ENCODE data around the gene ZFP92. TPM values are rescaled to one million over a fixed set of nuclear protein-coding genes. Genes with fewer than 3 reads are reported as not detected.

ZFP92 gene, protein sequence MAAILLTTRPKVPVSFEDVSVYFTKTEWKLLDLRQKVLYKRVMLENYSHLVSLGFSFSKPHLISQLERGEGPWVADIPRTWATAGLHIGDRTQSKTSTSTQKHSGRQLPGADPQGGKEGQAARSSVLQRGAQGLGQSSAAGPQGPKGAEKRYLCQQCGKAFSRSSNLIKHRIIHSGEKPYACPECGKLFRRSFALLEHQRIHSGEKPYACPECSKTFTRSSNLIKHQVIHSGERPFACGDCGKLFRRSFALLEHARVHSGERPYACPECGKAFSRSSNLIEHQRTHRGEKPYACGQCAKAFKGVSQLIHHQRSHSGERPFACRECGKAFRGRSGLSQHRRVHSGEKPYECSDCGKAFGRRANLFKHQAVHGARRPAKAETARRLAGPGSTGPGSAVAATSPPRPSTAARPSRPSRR
- total RNA-seq = 1 to 10 TPM; 2.0 to 2.8 TPM

DNA sequence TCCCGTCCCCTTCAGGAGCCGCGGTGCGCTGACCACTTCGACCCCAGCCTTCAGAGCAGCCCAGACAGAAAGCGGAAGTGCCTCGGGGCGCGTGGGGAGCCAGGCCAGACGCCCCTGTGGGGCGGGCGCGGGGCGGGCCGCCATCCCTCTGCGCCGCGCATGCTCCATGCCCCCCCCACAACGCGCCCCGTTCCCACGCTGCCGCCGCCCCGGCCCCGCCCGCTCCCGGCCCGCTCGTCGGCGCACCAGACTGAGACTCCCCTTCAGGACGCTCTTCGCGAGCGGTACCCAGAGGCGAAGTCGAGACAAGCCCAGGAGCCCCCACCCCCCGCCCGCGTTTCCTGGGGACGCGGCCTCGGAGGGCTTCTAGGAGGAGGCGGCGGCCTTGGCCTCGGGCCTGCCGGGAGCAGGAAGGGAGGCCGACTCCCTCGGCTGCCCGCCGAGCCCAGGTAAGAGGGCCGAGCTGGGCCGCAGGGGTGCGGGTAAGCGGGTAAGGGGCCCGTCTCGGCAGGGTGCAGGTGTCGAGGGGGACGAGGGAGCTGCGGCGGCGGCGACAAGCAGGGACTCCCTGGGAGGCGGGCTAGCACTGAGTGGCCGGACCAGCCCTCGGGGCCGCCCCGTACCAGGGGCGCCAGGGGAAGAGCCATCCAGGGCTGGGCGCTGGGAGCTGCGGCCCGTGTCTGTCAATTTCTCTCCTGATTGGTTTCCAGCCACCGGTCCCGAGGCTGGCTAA is at the start of gene ZFP92:
ZFP92 (plus strand) TSS at position 218 of the 733 bp plus-strand sequence. CDS start 6,851 bp downstream, outside the sequence.
- peak; percentile 86 for ATAC-seq (replicated peaks)
- H3K36me3 Mint-ChIP-seq (ENCODE audit: low read depth) = no peaks in the 10 kb centered on the region
- peaks cover 7% of the 10 kb centered on the region for H3K4me1 Mint-ChIP-seq
- no peaks in the 10 kb centered on the region for H3K9me3 Mint-ChIP-seq
- H3K27ac Mint-ChIP-seq = peak within 1 kb of the TSS; percentile 84
- no peaks in the 10 kb centered on the region for H3K27me3 Mint-ChIP-seq
- H3K4me3 Mint-ChIP-seq = peak within 1 kb of the TSS; percentile 81

DNA sequence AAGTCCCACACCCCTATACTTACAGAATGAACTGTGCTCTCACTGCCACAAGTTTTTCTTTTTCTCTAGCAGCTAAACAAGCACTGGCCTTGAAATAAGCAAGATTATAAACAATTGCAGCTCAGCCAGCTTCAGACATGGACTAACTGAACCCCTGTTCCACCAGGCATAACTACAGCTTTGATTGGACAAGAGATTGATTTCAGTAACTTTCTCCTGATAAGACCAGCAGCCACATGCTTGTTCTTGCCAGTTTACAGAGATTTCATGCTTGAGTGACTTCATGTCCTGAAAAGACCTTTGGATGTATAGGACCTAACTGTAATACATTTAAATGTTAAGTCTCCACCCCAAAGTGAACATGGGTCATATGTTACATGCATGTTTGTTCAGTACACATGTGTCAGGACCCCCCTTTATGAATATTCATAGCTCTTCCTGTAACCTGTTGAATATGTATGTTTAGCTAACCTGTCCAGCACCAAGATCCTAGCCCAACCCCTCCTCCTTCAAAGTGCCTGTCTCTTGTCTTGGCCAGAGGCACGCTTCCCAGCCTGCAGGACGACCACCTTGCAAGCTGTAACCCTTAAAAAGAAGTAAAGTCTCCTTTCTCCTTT is 49.4 kb upstream of the ZFP92 start:
- no peaks in the 10 kb centered on the region for H3K4me1 Mint-ChIP-seq
- H3K27ac Mint-ChIP-seq = no peak overlapping the region
- H3K4me3 Mint-ChIP-seq = no peak overlapping the region
- no peaks in the 10 kb centered on the region for H3K36me3 Mint-ChIP-seq (ENCODE audit: low read depth)
- no peaks in the 10 kb centered on the region for H3K27me3 Mint-ChIP-seq
- no peak for ATAC-seq (replicated peaks)
- no peaks in the 10 kb centered on the region for H3K9me3 Mint-ChIP-seq

DNA sequence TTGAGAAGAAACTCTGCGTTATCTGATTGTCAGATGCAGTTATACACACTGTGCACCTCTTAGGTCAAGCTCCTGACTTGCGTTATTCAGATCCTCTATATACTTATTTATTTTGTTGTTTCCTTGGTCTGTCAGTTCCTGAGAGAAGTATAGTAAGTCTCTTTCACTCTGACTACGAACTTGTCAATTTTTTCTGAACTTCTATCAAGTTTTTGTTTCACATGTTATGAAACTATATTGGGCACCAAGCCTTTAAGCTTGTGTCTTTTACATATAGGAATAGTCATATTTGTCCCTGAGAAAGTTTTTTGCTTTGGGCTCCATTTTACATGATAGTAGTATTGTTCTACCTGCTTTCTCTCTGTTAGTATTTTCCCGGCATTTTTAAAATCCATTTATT is 45.6 kb upstream of the ZFP92 start:
- H3K4me3 Mint-ChIP-seq = no peak overlapping the region
- no peaks in the 10 kb centered on the region for H3K27me3 Mint-ChIP-seq
- no peaks in the 10 kb centered on the region for H3K9me3 Mint-ChIP-seq
- H3K4me1 Mint-ChIP-seq = peaks cover 4% of the 10 kb centered on the region
- H3K36me3 Mint-ChIP-seq (ENCODE audit: low read depth) = no peaks in the 10 kb centered on the region
- no peak overlapping the region for H3K27ac Mint-ChIP-seq
- ATAC-seq (replicated peaks) = peak; percentile 39

- Mint-ChIP-seq H3K4me1 (peaks cover 6% of the 10 kb centered on the region), H3K4me3 (no peak overlapping the region), H3K27me3 (no peaks in the 10 kb centered on the region), H3K36me3 (ENCODE audit: low read depth) (no peaks in the 10 kb centered on the region), H3K27ac (no peak overlapping the region), H3K9me3 (no peaks in the 10 kb centered on the region)
- ATAC-seq (replicated peaks) = no peak
These were observed 45.2 kb upstream of the ZFP92 start for GRCh38 chrX:153366119-153366518.

GRCh38 chrX:153366878-153367538 is 44.3 kb upstream of the ZFP92 start:
- no peak overlapping the region for H3K27ac Mint-ChIP-seq
- H3K36me3 Mint-ChIP-seq (ENCODE audit: low read depth) = no peaks in the 10 kb centered on the region
- H3K27me3 Mint-ChIP-seq = no peaks in the 10 kb centered on the region

DNA sequence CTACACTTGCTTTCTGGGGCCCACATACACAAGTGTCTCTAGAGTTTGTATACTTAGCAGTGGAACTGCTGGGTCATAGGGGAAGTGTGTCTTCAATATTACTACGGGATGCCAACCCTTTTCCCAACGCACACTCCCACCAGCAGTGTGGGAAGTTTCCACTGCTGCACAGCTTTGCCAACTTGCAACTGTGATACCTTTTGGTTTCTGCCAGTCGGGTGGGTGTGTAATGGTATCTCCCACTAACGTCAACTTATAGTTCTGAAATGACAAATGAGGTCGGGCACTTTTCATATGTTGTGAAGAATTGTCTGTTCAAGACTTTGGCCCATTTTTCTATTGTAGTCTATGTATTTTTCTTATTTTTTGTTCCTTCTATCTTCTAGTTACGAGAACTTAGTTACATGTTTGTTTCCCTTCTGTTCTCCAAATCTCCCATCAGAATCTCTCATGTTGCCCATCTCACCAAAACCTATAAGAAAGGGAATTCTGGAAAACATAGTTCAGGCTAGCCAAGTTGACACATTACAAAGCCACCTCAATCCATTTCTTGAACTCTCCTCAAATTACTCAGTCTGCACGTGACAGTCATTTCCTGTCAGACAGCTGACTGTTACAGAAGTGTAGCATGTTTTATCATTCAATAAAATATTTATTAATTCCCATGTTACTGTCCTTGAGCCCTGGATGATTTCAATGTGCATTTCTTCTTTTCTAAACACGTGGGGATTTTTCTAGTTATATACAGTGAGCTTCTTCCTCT is 40.8 kb upstream of the ZFP92 start:
- Mint-ChIP-seq H3K9me3 (no peaks in the 10 kb centered on the region), H3K27ac (peak overlapping the region; percentile 65), H3K36me3 (ENCODE audit: low read depth) (no peaks in the 10 kb centered on the region)

More at GRCh38 chrX:153366878-153367538, 44.3 kb upstream of the ZFP92 start:
- Mint-ChIP-seq H3K9me3 (no peaks in the 10 kb centered on the region), H3K4me1 (peaks cover 6% of the 10 kb centered on the region), H3K4me3 (no peak overlapping the region)
- no peak for ATAC-seq (replicated peaks)

DNA sequence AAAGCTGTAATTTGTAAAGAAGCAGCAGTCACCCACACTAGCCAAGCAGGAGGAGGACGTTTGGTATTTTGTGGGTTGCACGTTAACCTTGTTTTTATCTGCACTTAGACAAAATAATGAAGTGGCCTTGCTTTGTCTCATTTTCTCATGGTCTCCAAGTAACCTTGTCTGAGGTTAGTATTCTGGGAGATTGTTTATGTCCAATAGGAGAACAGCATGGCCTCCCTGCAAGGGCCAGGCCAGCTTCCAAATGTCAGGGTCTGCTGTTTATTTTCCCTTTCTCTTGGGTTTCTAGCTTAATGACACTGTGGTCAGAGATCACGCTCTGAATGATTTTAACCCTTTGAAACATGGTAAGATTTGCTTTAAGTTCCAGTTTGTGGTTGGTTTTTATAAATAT is 40.0 kb upstream of the ZFP92 start:
- Mint-ChIP-seq H3K4me1 (peaks cover 6% of the 10 kb centered on the region), H3K27me3 (no peaks in the 10 kb centered on the region), H3K36me3 (ENCODE audit: low read depth) (no peaks in the 10 kb centered on the region), H3K4me3 (no peak overlapping the region), H3K9me3 (no peaks in the 10 kb centered on the region), H3K27ac (no peak overlapping the region)
- ATAC-seq (replicated peaks) = no peak

More for the DNA sequence above, 40.8 kb upstream of the ZFP92 start:
- Mint-ChIP-seq H3K4me1 (peaks cover 6% of the 10 kb centered on the region), H3K4me3 (peak overlapping the region; percentile 9), H3K27me3 (no peaks in the 10 kb centered on the region)
- ATAC-seq (replicated peaks) = peak; percentile 70

GRCh38 chrX:153372949-153373348 is 38.3 kb upstream of the ZFP92 start:
- H3K36me3 Mint-ChIP-seq (ENCODE audit: low read depth) = no peaks in the 10 kb centered on the region
- H3K4me1 Mint-ChIP-seq = peaks cover 6% of the 10 kb centered on the region
- no peaks in the 10 kb centered on the region for H3K9me3 Mint-ChIP-seq
- H3K4me3 Mint-ChIP-seq = no peak overlapping the region
- no peak overlapping the region for H3K27ac Mint-ChIP-seq
- ATAC-seq (replicated peaks) = no peak
- H3K27me3 Mint-ChIP-seq = no peaks in the 10 kb centered on the region

- no peak for ATAC-seq (replicated peaks)
- H3K27ac Mint-ChIP-seq = no peak overlapping the region
- peaks cover 6% of the 10 kb centered on the region for H3K4me1 Mint-ChIP-seq
- no peaks in the 10 kb centered on the region for H3K36me3 Mint-ChIP-seq (ENCODE audit: low read depth)
- H3K9me3 Mint-ChIP-seq = no peaks in the 10 kb centered on the region
- H3K4me3 Mint-ChIP-seq = no peak overlapping the region
- no peaks in the 10 kb centered on the region for H3K27me3 Mint-ChIP-seq
These were observed 36.8 kb upstream of the ZFP92 start for GRCh38 chrX:153374426-153374825.

DNA sequence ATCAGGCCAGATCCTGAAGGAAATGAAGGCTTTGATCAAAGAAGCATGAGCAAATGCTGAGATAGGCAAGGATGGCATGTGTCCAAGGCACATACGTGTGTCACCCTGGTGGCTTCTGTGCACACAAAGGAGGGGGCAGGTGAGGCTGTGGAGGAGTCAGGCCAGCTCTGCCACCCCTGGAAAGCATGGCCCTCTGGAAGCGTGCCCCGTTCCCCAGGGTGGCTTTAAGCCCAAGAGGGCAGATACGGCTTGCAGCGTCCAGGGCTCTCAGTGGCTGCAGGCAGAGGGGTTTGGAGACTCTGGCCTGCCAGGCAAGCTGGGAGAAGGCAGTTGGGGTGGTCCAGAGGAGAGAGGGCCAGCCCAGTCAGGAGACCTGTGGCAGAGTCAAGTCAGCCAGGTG is 35.7 kb upstream of the ZFP92 start:
- no peak for ATAC-seq (replicated peaks)

GRCh38 chrX:153377727-153378126 is 33.5 kb upstream of the ZFP92 start:
- H3K27me3 Mint-ChIP-seq = no peaks in the 10 kb centered on the region
- no peaks in the 10 kb centered on the region for H3K9me3 Mint-ChIP-seq
- ATAC-seq (replicated peaks) = no peak

More for the DNA sequence above, 35.7 kb upstream of the ZFP92 start:
- peaks cover 3% of the 10 kb centered on the region for H3K4me1 Mint-ChIP-seq
- H3K27me3 Mint-ChIP-seq = no peaks in the 10 kb centered on the region
- no peaks in the 10 kb centered on the region for H3K9me3 Mint-ChIP-seq
- H3K36me3 Mint-ChIP-seq (ENCODE audit: low read depth) = no peaks in the 10 kb centered on the region
- H3K4me3 Mint-ChIP-seq = no peak overlapping the region
- no peak overlapping the region for H3K27ac Mint-ChIP-seq

DNA sequence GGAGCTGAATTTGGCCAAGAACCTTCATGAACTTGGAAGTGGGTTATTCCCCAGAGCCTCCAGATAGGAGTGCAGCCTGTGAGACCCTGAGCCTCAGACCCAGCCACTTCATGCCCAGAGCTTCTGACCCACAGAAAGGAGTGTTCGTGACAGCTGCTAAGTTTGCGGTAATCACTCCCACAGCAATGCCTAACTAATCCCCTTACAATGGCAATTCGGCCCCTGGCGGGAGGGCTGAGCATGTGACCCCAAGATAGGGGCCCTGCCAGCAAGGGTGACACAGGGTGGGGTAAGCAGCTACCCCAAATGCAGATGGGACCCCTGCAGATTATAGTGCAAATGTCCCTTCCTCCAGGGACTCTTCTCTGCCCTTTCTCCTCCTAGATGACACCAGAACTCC is 32.7 kb upstream of the ZFP92 start:
- H3K27me3 Mint-ChIP-seq = no peaks in the 10 kb centered on the region
- H3K9me3 Mint-ChIP-seq = no peaks in the 10 kb centered on the region
- H3K4me1 Mint-ChIP-seq = no peaks in the 10 kb centered on the region
- H3K4me3 Mint-ChIP-seq = no peak overlapping the region
- ATAC-seq (replicated peaks) = no peak
- H3K27ac Mint-ChIP-seq = no peak overlapping the region
- H3K36me3 Mint-ChIP-seq (ENCODE audit: low read depth) = no peaks in the 10 kb centered on the region

More at GRCh38 chrX:153377727-153378126, 33.5 kb upstream of the ZFP92 start:
- H3K4me3 Mint-ChIP-seq = no peak overlapping the region
- H3K4me1 Mint-ChIP-seq = no peaks in the 10 kb centered on the region
- H3K36me3 Mint-ChIP-seq (ENCODE audit: low read depth) = no peaks in the 10 kb centered on the region
- H3K27ac Mint-ChIP-seq = no peak overlapping the region

GRCh38 chrX:153379508-153379907 is 31.8 kb upstream of the ZFP92 start:
- no peaks in the 10 kb centered on the region for H3K4me1 Mint-ChIP-seq
- H3K27ac Mint-ChIP-seq = no peak overlapping the region
- no peaks in the 10 kb centered on the region for H3K27me3 Mint-ChIP-seq
- ATAC-seq (replicated peaks) = no peak
- no peak overlapping the region for H3K4me3 Mint-ChIP-seq
- no peaks in the 10 kb centered on the region for H3K36me3 Mint-ChIP-seq (ENCODE audit: low read depth)
- no peaks in the 10 kb centered on the region for H3K9me3 Mint-ChIP-seq

Measured in activated T-helper 17 cell treated with anti-CD3 and anti-CD28 coated beads, Interleukin-2, amount 50 U/mL, for 72 hours (primary cell).